ENCODE results near the gene CPNE4. TPM values are rescaled to one million over a fixed set of nuclear protein-coding genes. Genes with fewer than 3 reads are reported as not detected.

CPNE4 gene
- total and polyA plus RNA-seq, 5 donors from 2014 or later, result not detected

- DNase-seq (no peak), ATAC-seq (ENCODE audit: low read depth in 2 of 2) (no peak)
- Mint-ChIP-seq H3K27me3 (peaks cover 7% of the 10 kb centered on the region), H3K4me3 (no peak overlapping the region), H3K36me3 (no peaks in the 10 kb centered on the region), H3K9me3 (peaks cover 0 to 2% (median 0%) of the 10 kb centered on the region in 7 donors), H3K4me1 (no peaks in the 10 kb centered on the region), H3K27ac (no peak overlapping the region)
- no peaks in the 10 kb centered on the region for H3K36me3 ChIP-seq (ENCODE audit: control insufficient read depth, insufficient read depth, low read length)
- H3K27ac ChIP-seq (ENCODE audit: insufficient read depth, low read length, poor library complexity, severe bottlenecking), result no peak overlapping the region
- no peaks in the 10 kb centered on the region for H3K4me1 ChIP-seq (ENCODE audit: control insufficient read depth, insufficient read depth, low read length, poor library complexity, severe bottlenecking)
- no peak overlapping the region for H3K4me3 ChIP-seq (ENCODE audit: low read depth, low read length)
- peaks cover 8% of the 10 kb centered on the region for H3K27me3 ChIP-seq (ENCODE audit: control insufficient read depth, insufficient read depth, low read length)
- no peaks in the 10 kb centered on the region for H3K9me3 ChIP-seq (ENCODE audit: control insufficient read depth in 2 of 2, low read length in 2 of 2)
These were observed 484.0 kb downstream of the CPNE4 start for GRCh38 chr3:131550562-131551465.

- no peak overlapping the region for H3K27ac ChIP-seq (ENCODE audit: insufficient read depth, low read length, poor library complexity, severe bottlenecking)
- Mint-ChIP-seq H3K27ac (no peak overlapping the region), H3K36me3 (no peaks in the 10 kb centered on the region), H3K4me3 (no peak overlapping the region), H3K9me3 (peaks cover 0 to 2% (median 0%) of the 10 kb centered on the region in 7 donors), H3K4me1 (no peaks in the 10 kb centered on the region), H3K27me3 (peaks cover 10% of the 10 kb centered on the region)
- no peaks in the 10 kb centered on the region for H3K9me3 ChIP-seq (ENCODE audit: control insufficient read depth in 2 of 2, low read length in 2 of 2)
- H3K36me3 ChIP-seq (ENCODE audit: control insufficient read depth, insufficient read depth, low read length), result no peaks in the 10 kb centered on the region
- peaks cover 10% of the 10 kb centered on the region for H3K27me3 ChIP-seq (ENCODE audit: control insufficient read depth, insufficient read depth, low read length)
- H3K4me3 ChIP-seq (ENCODE audit: low read depth, low read length), result no peak overlapping the region
- no peaks in the 10 kb centered on the region for H3K4me1 ChIP-seq (ENCODE audit: control insufficient read depth, insufficient read depth, low read length, poor library complexity, severe bottlenecking)
- no peak for ATAC-seq (ENCODE audit: low read depth in 2 of 2)
- peak in 1 of 3 donors; percentile 37 for DNase-seq
These were observed 485.5 kb downstream of the CPNE4 start for GRCh38 chr3:131549340-131549739.

GRCh38 chr3:131547585-131547984 lies 487.2 kb downstream of the CPNE4 start:
- Histone ChIP-seq H3K27me3 (ENCODE audit: control insufficient read depth, insufficient read depth, low read length) (peaks cover 6% of the 10 kb centered on the region), H3K36me3 (ENCODE audit: control insufficient read depth, insufficient read depth, low read length) (no peaks in the 10 kb centered on the region), H3K27ac (ENCODE audit: insufficient read depth, low read length, poor library complexity, severe bottlenecking) (no peak overlapping the region), H3K4me1 (ENCODE audit: control insufficient read depth, insufficient read depth, low read length, poor library complexity, severe bottlenecking) (no peaks in the 10 kb centered on the region), H3K9me3 (ENCODE audit: control insufficient read depth in 2 of 2, low read length in 2 of 2) (no peaks in the 10 kb centered on the region), H3K4me3 (ENCODE audit: low read depth, low read length) (no peak overlapping the region)
- no peak for ATAC-seq (ENCODE audit: low read depth in 2 of 2)
- no peaks in the 10 kb centered on the region for H3K36me3 Mint-ChIP-seq
- no peak overlapping the region for H3K27ac Mint-ChIP-seq
- H3K27me3 Mint-ChIP-seq, result peaks cover 6% of the 10 kb centered on the region
- peaks cover 0 to 2% (median 0%) of the 10 kb centered on the region in 7 donors for H3K9me3 Mint-ChIP-seq
- DNase-seq, result no peak
- H3K4me1 Mint-ChIP-seq, result no peaks in the 10 kb centered on the region
- no peak overlapping the region for H3K4me3 Mint-ChIP-seq

- ATAC-seq (ENCODE audit: low read depth in 2 of 2) (no peak), DNase-seq (no peak)
- Mint-ChIP-seq H3K4me3 (no peak overlapping the region), H3K36me3 (no peaks in the 10 kb centered on the region), H3K27me3 (peaks cover 10% of the 10 kb centered on the region), H3K27ac (no peak overlapping the region), H3K9me3 (peaks cover 0 to 2% (median 0%) of the 10 kb centered on the region in 7 donors), H3K4me1 (no peaks in the 10 kb centered on the region)
- Histone ChIP-seq H3K9me3 (ENCODE audit: control insufficient read depth in 2 of 2, low read length in 2 of 2) (no peaks in the 10 kb centered on the region), H3K4me3 (ENCODE audit: low read depth, low read length) (no peak overlapping the region), H3K4me1 (ENCODE audit: control insufficient read depth, insufficient read depth, low read length, poor library complexity, severe bottlenecking) (no peaks in the 10 kb centered on the region), H3K27ac (ENCODE audit: insufficient read depth, low read length, poor library complexity, severe bottlenecking) (no peak overlapping the region), H3K27me3 (ENCODE audit: control insufficient read depth, insufficient read depth, low read length) (peaks cover 9% of the 10 kb centered on the region), H3K36me3 (ENCODE audit: control insufficient read depth, insufficient read depth, low read length) (no peaks in the 10 kb centered on the region)
These were observed 488.4 kb downstream of the CPNE4 start for GRCh38 chr3:131546441-131546840.

- H3K4me3 ChIP-seq (ENCODE audit: low read depth, low read length), result no peak overlapping the region
- peaks cover 0 to 2% (median 0%) of the 10 kb centered on the region in 7 donors for H3K9me3 Mint-ChIP-seq
- no peak overlapping the region for H3K27ac Mint-ChIP-seq
These were observed 490.3 kb downstream of the CPNE4 start for GRCh38 chr3:131544557-131544956.

GRCh38 chr3:131543714-131544113 lies 491.1 kb downstream of the CPNE4 start:
- no peaks in the 10 kb centered on the region for H3K4me1 Mint-ChIP-seq
- no peaks in the 10 kb centered on the region for H3K36me3 ChIP-seq (ENCODE audit: control insufficient read depth, insufficient read depth, low read length)
- H3K4me1 ChIP-seq (ENCODE audit: control insufficient read depth, insufficient read depth, low read length, poor library complexity, severe bottlenecking), result no peaks in the 10 kb centered on the region
- no peak for DNase-seq
- peaks cover 16% of the 10 kb centered on the region for H3K27me3 Mint-ChIP-seq
- no peaks in the 10 kb centered on the region for H3K36me3 Mint-ChIP-seq
- H3K27me3 ChIP-seq (ENCODE audit: control insufficient read depth, insufficient read depth, low read length), result peaks cover 17% of the 10 kb centered on the region
- peaks cover 0 to under 1% (median 0%) of the 10 kb centered on the region in 7 donors for H3K9me3 Mint-ChIP-seq
- H3K27ac Mint-ChIP-seq, result no peak overlapping the region
- H3K27ac ChIP-seq (ENCODE audit: insufficient read depth, low read length, poor library complexity, severe bottlenecking), result no peak overlapping the region
- H3K4me3 Mint-ChIP-seq, result no peak overlapping the region
- ATAC-seq (ENCODE audit: low read depth in 2 of 2), result no peak
- H3K4me3 ChIP-seq (ENCODE audit: low read depth, low read length), result no peak overlapping the region
- H3K9me3 ChIP-seq (ENCODE audit: control insufficient read depth in 2 of 2, low read length in 2 of 2), result no peaks in the 10 kb centered on the region

More at GRCh38 chr3:131544557-131544956, 490.3 kb downstream of the CPNE4 start:
- H3K27me3 Mint-ChIP-seq, result peaks cover 16% of the 10 kb centered on the region
- no peaks in the 10 kb centered on the region for H3K9me3 ChIP-seq (ENCODE audit: control insufficient read depth in 2 of 2, low read length in 2 of 2)
- peaks cover 14% of the 10 kb centered on the region for H3K27me3 ChIP-seq (ENCODE audit: control insufficient read depth, insufficient read depth, low read length)
- no peaks in the 10 kb centered on the region for H3K36me3 ChIP-seq (ENCODE audit: control insufficient read depth, insufficient read depth, low read length)
- no peak overlapping the region for H3K4me3 Mint-ChIP-seq
- H3K4me1 ChIP-seq (ENCODE audit: control insufficient read depth, insufficient read depth, low read length, poor library complexity, severe bottlenecking), result no peaks in the 10 kb centered on the region
- no peak overlapping the region for H3K27ac ChIP-seq (ENCODE audit: insufficient read depth, low read length, poor library complexity, severe bottlenecking)
- H3K36me3 Mint-ChIP-seq, result no peaks in the 10 kb centered on the region
- ATAC-seq (ENCODE audit: low read depth in 2 of 2) (no peak), DNase-seq (no peak)
- H3K4me1 Mint-ChIP-seq, result no peaks in the 10 kb centered on the region

GRCh38 chr3:131541288-131541687 lies 493.5 kb downstream of the CPNE4 start:
- H3K4me3 ChIP-seq (ENCODE audit: low read depth, low read length), result no peak overlapping the region
- Mint-ChIP-seq H3K36me3 (no peaks in the 10 kb centered on the region), H3K4me1 (no peaks in the 10 kb centered on the region), H3K9me3 (peaks cover 0 to 1% (median 0%) of the 10 kb centered on the region in 7 donors), H3K27ac (peak overlapping the region in 1 of 3 donors; percentile 66), H3K4me3 (no peak overlapping the region), H3K27me3 (peaks cover 19% of the 10 kb centered on the region)
- no peak overlapping the region for H3K27ac ChIP-seq (ENCODE audit: insufficient read depth, low read length, poor library complexity, severe bottlenecking)
- H3K36me3 ChIP-seq (ENCODE audit: control insufficient read depth, insufficient read depth, low read length), result no peaks in the 10 kb centered on the region
- no peaks in the 10 kb centered on the region for H3K9me3 ChIP-seq (ENCODE audit: control insufficient read depth in 2 of 2, low read length in 2 of 2)
- DNase-seq, result no peak
- ATAC-seq (ENCODE audit: low read depth in 2 of 2), result no peak
- H3K4me1 ChIP-seq (ENCODE audit: control insufficient read depth, insufficient read depth, low read length, poor library complexity, severe bottlenecking), result no peaks in the 10 kb centered on the region
- H3K27me3 ChIP-seq (ENCODE audit: control insufficient read depth, insufficient read depth, low read length), result peaks cover 15% of the 10 kb centered on the region

GRCh38 chr3:131540821-131541220 lies 494.0 kb downstream of the CPNE4 start:
- Histone ChIP-seq H3K9me3 (ENCODE audit: control insufficient read depth in 2 of 2, low read length in 2 of 2) (no peaks in the 10 kb centered on the region), H3K27me3 (ENCODE audit: control insufficient read depth, insufficient read depth, low read length) (peaks cover 14% of the 10 kb centered on the region), H3K4me1 (ENCODE audit: control insufficient read depth, insufficient read depth, low read length, poor library complexity, severe bottlenecking) (no peaks in the 10 kb centered on the region), H3K4me3 (ENCODE audit: low read depth, low read length) (no peak overlapping the region), H3K27ac (ENCODE audit: insufficient read depth, low read length, poor library complexity, severe bottlenecking) (no peak overlapping the region), H3K36me3 (ENCODE audit: control insufficient read depth, insufficient read depth, low read length) (no peaks in the 10 kb centered on the region)
- Mint-ChIP-seq H3K27ac (no peak overlapping the region), H3K36me3 (no peaks in the 10 kb centered on the region), H3K4me1 (no peaks in the 10 kb centered on the region), H3K27me3 (peaks cover 24% of the 10 kb centered on the region), H3K4me3 (no peak overlapping the region), H3K9me3 (peaks cover 0 to 1% (median 0%) of the 10 kb centered on the region in 7 donors)
- ATAC-seq (ENCODE audit: low read depth in 2 of 2), result no peak
- no peak for DNase-seq

Measured in CD4-positive, CD25-positive, alpha-beta regulatory T cell (primary cell).